GM18508 (cell line): ENCODE results near the gene ARPC1A.
"Not testable (repeated sequence)": the region's sequence is repeated elsewhere in the genome, so short reads cannot be mapped to it uniquely, and the experiment has no call there.

Experiments
- ATAC-seq: cut with Tn5 transposase; IDR thresholded peaks from one replicate; pipeline ENCODE4 v1.9.1; 2021; ENCODE audit warnings: moderate number of reproducible peaks; ENCODE audit not compliant: insufficient read depth, unreplicated experiment

ARPC1A gene

GRCh38 chr7:99325592-99326407 is at the start of gene ARPC1A:
Gene ARPC1A (plus strand): TSS chr7:99325898. CDS start chr7:99333354, 7,456 bp downstream.
- ATAC-seq: peak; percentile 72

- no peak for ATAC-seq
These were observed 47.5 kb upstream of the ARPC1A start for GRCh38 chr7:99278180-99278579.

DNA sequence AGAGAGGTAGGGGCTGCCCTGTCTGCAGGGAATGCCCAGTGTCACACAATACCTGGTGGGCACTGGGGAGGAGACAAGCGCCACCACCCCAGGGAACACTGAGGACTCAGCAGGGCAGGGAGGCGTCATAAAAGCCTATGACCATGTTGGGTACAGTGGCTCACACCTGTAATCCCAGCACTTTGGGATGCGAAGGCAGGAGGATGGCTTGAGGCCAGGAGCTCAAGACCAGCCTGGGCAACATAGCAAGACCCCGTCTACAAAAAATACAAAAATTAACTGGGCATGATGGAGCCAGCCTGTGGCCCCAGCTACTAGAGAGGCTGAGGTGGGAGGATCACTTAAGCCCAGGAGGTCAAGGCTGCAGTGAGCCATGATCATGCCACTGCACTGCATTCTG is 41.5 kb upstream of the ARPC1A start:
- not testable (repeated sequence) for ATAC-seq

GRCh38 chr7:99287779-99288534 is 37.7 kb upstream of the ARPC1A start:
- ATAC-seq: no peak

DNA sequence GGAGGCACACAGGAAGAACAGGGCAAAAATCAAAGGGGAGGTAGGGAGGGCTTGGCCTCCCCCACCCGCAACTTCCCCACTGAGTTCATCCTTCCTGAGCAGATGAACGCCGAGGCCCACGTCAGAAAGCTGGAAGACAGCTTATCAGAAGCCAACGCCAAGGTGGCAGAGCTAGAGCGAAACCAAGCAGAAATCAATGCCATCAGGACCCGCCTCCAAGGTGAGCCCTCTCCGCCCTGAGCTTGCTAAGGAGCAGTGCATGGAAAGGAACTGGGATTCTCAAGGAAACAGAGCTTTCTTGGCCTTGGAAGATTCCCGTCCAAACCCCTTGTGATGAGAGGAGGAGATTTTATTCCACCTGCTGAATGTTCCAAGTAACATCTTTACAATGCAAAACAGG is 36.5 kb upstream of the ARPC1A start:
- no peak for ATAC-seq

DNA sequence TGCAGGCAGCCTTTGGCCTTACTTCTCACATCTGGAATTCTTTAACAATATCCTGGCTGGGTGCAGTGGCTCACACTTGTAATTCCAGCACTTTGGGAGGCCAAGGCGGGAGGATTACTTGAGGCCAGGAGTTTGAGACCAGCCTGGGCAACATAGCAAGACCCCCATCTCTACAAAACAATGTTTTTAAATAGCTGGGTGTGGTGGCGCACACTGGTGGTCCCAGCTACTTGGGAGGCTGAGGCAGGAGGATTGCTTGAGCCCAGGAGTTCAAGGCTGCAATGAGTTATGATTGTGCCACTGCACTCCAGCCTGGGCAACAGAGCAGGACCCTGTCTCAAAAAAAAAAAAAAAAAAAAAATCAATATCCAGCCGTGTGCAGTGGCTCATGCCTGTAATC is 35.5 kb upstream of the ARPC1A start:
- not testable (repeated sequence) for ATAC-seq

DNA sequence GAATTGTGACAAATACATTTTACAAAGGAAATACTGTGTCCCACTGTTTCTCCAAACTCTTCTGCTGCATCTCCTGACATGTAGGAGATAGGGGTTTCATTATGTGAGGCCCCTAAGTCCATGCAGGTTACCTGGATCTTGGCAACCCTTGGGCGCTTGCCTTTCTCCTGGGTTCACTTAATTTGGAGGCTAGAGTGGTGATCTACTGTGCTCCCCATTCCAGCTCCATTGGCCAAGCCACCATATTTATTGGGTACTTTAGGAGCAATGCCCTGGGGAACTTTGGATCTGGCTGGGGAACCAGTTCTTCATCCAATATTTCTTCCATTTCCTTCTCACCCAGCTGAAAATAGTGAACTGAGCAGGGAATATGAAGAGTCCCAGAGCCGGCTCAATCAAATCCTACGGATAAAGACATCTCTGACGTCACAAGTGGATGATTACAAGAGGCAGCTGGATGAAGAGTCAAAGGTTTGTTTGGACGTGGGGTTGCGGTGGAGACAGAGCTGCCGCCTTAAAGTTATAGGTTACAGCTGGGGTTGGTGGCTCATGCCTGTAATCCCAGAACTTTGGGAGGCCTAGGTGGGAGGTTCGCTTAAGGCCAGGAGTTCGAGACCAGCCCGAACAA is 34.6 kb upstream of the ARPC1A start:
- ATAC-seq: no peak

DNA sequence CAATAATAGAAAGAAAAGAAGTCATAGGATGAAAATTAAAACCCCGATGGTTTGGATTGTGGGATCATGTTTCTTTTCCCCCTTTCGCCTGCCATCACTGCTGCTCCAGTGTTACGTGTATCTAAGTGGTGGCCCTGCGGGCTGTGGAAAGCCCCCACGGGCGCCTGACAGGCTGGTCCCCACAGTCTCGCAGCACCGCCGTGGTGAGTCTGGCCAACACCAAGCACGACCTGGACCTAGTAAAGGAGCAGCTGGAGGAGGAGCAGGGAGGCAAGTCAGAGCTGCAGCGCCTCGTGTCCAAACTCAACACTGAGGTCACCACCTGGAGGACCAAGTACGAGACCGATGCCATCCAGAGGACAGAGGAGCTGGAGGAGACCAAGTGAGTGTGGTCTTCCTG is 33.6 kb upstream of the ARPC1A start:
- no peak for ATAC-seq

GRCh38 chr7:99293167-99293566 is 32.5 kb upstream of the ARPC1A start:
- no peak for ATAC-seq

DNA sequence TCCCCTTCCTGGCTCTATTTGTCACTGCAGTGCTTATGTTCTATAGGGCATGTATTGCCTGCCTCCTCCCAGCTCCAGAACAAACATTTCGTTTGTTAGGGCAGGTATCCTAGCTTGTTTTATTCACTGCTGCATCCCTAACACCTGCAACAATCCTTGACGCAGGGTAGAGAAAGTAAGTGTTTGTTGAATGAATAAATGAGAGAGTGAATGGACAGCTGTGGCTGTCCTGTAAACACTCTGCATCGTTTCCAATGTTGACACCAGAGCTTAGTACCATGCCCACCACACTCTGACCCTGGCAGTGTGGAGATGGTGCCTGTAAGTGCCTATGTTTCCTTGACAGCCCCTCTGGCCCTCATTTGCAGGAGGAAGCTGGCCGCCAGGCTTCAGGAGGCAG is 32.0 kb upstream of the ARPC1A start:
- no peak for ATAC-seq

DNA sequence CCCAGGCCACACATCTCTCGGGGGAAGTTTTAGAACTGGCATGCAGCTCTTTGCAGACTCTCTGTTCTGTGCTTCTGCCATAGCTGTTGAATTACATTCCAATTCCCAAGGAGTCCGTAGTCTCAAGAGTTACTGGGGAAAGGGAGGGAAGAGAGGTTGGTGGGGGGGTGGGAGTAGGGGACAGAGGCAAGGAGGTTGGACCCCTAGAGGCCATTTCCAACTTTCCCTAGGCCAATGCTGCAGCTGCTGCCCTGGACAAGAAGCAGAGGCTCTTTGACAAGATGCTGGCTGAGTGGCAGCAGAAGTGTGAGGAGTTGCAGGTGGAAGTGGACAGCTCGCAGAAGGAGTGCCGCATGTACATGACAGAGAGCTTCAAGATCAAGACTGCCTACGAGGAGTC is 29.2 kb upstream of the ARPC1A start:
- no peak for ATAC-seq

DNA sequence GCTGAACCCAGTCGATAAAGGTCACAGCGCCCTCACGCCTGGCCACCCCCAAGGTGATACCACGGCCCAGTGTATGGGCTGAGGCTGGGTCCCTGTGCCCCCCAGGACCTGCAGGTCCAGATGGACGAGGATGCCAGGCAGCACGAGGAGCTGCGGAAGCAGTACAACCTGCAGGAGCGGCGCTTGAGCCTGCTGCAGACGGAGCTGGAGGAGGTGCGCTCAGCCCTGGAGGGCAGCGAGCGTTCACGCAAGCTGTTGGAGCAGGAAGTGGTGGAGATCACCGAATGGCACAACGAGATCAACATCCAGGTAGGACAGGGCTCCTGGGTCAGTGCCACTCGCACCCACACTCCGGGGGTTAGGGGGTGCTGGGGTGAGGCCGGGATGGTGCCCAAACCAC is 24.2 kb upstream of the ARPC1A start:
- no peak for ATAC-seq

DNA sequence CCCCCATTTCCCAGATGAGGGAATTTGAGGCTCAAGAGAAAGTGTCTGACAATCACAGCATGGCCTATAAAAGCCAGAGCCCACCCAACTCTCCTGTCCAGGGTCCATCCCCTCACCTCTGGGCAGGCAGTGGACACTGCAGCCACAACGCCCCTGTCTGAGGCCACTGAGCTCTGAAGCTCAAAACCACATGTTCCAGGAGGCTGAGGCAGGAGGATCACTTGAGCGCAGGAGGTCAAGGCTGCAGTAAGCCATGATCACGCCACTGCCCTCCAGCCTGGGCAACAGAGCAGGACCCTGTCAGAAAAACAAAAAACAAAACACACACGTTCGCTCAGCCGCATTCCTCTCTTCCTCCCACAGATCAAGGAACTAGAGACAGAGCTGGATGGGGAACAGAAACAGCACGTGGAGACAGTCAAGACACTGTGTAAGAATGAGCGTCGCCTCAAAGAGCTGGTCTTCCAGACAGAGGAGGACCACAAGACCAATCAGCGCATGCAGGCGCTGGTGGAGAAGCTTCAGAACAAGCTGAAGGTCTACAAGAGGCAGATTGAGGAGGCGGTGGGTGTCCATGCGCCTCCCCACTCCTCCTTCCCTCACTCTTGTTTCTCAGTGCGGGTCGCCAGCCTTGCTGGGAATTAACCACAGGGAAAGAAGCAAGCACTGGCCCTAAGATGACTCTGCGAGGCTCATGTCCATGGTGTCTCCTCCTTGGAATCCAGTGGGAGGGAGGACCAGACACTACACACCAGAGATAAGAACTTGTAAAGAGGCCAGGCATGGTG is 20.0 kb upstream of the ARPC1A start:
- no peak for ATAC-seq

GRCh38 chr7:99308461-99309074 is 17.1 kb upstream of the ARPC1A start:
- no peak for ATAC-seq

- no peak for ATAC-seq
These were observed 16.6 kb upstream of the ARPC1A start for GRCh38 chr7:99309111-99309510.

- no peak for ATAC-seq
These were observed 15.7 kb upstream of the ARPC1A start for GRCh38 chr7:99310004-99310403.

GRCh38 chr7:99311702-99312101 is 14.0 kb upstream of the ARPC1A start:
- ATAC-seq: no peak

DNA sequence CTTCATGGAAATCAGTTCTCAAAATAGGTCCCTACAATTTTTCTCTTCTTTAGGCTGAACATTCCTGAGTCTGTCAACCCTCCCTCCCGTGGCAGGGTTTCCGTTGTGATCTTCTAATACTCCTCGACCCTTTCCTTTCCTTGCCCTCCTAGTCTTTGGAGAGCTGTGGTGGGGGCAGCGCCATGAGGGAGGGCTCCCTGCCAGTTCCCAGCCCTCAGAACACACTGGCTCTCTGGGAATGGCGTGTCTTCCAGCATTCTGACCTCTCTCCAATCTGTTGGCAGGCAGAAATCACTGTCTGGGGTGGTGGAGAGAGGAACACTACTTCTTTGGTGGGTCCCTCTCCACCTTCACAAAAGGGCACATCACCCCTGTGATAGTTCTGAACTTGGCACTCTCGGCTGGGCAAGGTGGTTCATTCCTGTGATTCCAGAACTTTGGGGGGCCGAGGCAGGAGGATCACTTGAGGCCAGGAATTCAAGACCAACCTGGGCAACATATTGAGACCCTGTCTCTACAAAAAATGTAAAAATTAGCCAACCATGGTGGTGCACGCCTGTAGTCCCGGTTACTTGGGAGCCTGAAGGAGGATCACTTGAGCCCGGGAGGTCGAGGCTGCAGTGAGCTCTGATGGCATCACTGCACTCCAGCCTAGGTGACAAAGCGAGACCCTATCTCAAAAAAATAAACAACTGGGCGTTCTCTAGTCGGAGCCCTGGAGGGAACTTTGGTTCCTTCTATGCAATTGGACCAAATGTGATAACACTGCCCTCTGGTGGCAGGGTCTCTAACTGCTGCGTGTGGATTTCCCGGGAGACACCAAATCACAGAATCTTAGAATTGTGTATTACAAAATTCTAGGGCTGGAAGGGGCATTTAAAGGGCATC is 13.1 kb upstream of the ARPC1A start:
- ATAC-seq: no peak

GRCh38 chr7:99313204-99313573 is 12.5 kb upstream of the ARPC1A start:
- ATAC-seq: no peak
